IMR-90 (cell line): ENCODE measurements around the gene IRF2. TPM values are rescaled to one million over a fixed set of nuclear protein-coding genes. Genes with fewer than 3 reads are reported as not detected.

Experiments
- ATAC-seq: fragments of 200-7000 bp; cut with Tn5 transposase; 2 replicates; pipeline ENCODE4 v1.9.1; 2020; ENCODE audit warnings: low read depth, mild to moderate bottlenecking, moderate library complexity
- BruUV-seq: library from RNA; stranded (reverse); fragments of 400-500 nt; replicated peaks from 2 replicates; lab custom pipeline; 2021; lab: Mats Ljungman, UMichigan
- CTCF ChIA-PET: fragments of 300-600 bp; formaldehyde crosslinking; extraction: SDS; loops from one replicate; lab custom pipeline; 2021; ENCODE audit warnings: antibody characterized with exemption; lab: Yijun Ruan, JAX
- POLR2A ChIA-PET: fragments of 300-600 bp; sonication (Branson Sonifier 250); formaldehyde crosslinking; loops from one replicate; lab custom pipeline; 2022; ENCODE audit warnings: antibody characterized with exemption; ENCODE audit not compliant: unreplicated experiment; lab: Charles Lee
- DNase-seq: peaks from one replicate; pipeline ENCODE4 v3.0.0; 2013
- H2AFZ ChIP-seq: replicated peaks from 2 replicates; pipeline ENCODE3; 2013; ENCODE audit warnings: low read length, mild to moderate bottlenecking; ENCODE audit not compliant: poor library complexity
- H2AK5ac ChIP-seq: 2 replicates; pipeline ENCODE4 v1.6.1; 2013; ENCODE audit warnings: low read depth, low read length, inconsistent platforms
- H2AK9ac ChIP-seq: replicated peaks from 2 replicates; pipeline ENCODE3; 2013; ENCODE audit warnings: mild to moderate bottlenecking, low read depth, low read length, moderate library complexity; ENCODE audit not compliant: poor library complexity
- H2BK120ac ChIP-seq: 2 replicates; pipeline ENCODE4 v1.6.1; 2013; ENCODE audit warnings: low read depth, low read length, inconsistent platforms
- H2BK15ac ChIP-seq: 3 replicates; pipeline ENCODE4 v1.6.1; 2013; ENCODE audit warnings: low read depth, low read length, inconsistent platforms
- H2BK20ac ChIP-seq: 2 replicates; pipeline ENCODE4 v1.6.1; 2013; ENCODE audit warnings: low read depth, mild to moderate bottlenecking, inconsistent platforms, low read length, moderate library complexity
- H2BK5ac ChIP-seq: 2 replicates; pipeline ENCODE4 v1.6.1; 2013; ENCODE audit warnings: mild to moderate bottlenecking, low read depth, low read length, inconsistent platforms; ENCODE audit not compliant: poor library complexity, severe bottlenecking
- H3K14ac ChIP-seq: replicated peaks from 2 replicates; pipeline ENCODE4 v1.6.1; 2013; ENCODE audit warnings: low read depth, low read length, inconsistent platforms
- H3K18ac ChIP-seq: 2 replicates; pipeline ENCODE4 v1.6.1; 2013; ENCODE audit warnings: low read depth, low read length, control low read depth
- H3K23ac ChIP-seq: 2 replicates; pipeline ENCODE4 v1.6.1; 2013; ENCODE audit warnings: low read depth, low read length, inconsistent platforms
- H3K27ac ChIP-seq: 2 replicates; pipeline ENCODE4 v1.5.1; 2013; ENCODE audit warnings: mild to moderate bottlenecking, control low read depth, low read length; ENCODE audit not compliant: insufficient read depth
- H3K27me3 ChIP-seq: 2 replicates; pipeline ENCODE4 v1.6.1; 2013; ENCODE audit warnings: low read length; ENCODE audit not compliant: control insufficient read depth, insufficient read depth
- H3K36me3 ChIP-seq: 2 replicates; pipeline ENCODE4 v1.6.1; 2013; ENCODE audit warnings: low read length, mixed read lengths; ENCODE audit not compliant: control insufficient read depth, insufficient read depth
- H3K4ac ChIP-seq: 2 replicates; pipeline ENCODE4 v1.6.1; 2013; ENCODE audit warnings: low read depth, low read length, inconsistent platforms
- H3K4me1 ChIP-seq: 2 replicates; pipeline ENCODE4 v1.6.1; 2013; ENCODE audit warnings: low read length, mixed read lengths; ENCODE audit not compliant: control insufficient read depth, insufficient read depth
- H3K4me2 ChIP-seq: 2 replicates; pipeline ENCODE4 v1.6.1; 2013; ENCODE audit warnings: low read depth, mild to moderate bottlenecking, control low read depth, low read length, moderate library complexity
- H3K4me3 ChIP-seq: 2 replicates; pipeline ENCODE4 v1.5.1; 2013; ENCODE audit warnings: low read depth, mild to moderate bottlenecking, control low read depth, low read length, moderate library complexity; ENCODE audit not compliant: insufficient read depth
- H3K56ac ChIP-seq: 2 replicates; pipeline ENCODE4 v1.6.1; 2013; ENCODE audit warnings: low read length, inconsistent platforms; ENCODE audit not compliant: insufficient read depth; ENCODE audit errors: extremely low read depth
- H3K79me1 ChIP-seq, 2 experiments: 2 replicates each; pipeline ENCODE4 v1.6.1; 2013; ENCODE audit warnings: low read length in 2 of 2, inconsistent platforms in 1 of 2, low read depth in 1 of 2
- H3K9ac ChIP-seq: 2 replicates; pipeline ENCODE4 v1.6.1; 2013; ENCODE audit warnings: low read depth, low read length, control low read depth
- H3K9me1 ChIP-seq: 2 replicates; pipeline ENCODE4 v1.6.1; 2013; ENCODE audit warnings: low read length, inconsistent platforms; ENCODE audit not compliant: insufficient read depth
- H3K9me3 ChIP-seq: 2 replicates; pipeline ENCODE4 v1.6.1; 2013; ENCODE audit warnings: low read length; ENCODE audit not compliant: control insufficient read depth, insufficient read depth
- H4K20me1 ChIP-seq: 2 replicates; pipeline ENCODE4 v1.6.1; 2013; ENCODE audit warnings: low read length, inconsistent platforms; ENCODE audit not compliant: insufficient read depth
- H4K5ac ChIP-seq: 2 replicates; pipeline ENCODE4 v1.6.1; 2013; ENCODE audit warnings: mild to moderate bottlenecking, low read depth, low read length, control low read depth
- H4K8ac ChIP-seq, 2 experiments: 2 replicates each; pipeline ENCODE4 v1.6.1; 2013; ENCODE audit warnings: low read depth in 2 of 2, low read length in 2 of 2, control low read depth in 1 of 2, inconsistent platforms in 1 of 2
- H4K91ac ChIP-seq: 2 replicates; pipeline ENCODE4 v1.6.1; 2013; ENCODE audit warnings: low read depth, low read length, inconsistent platforms; ENCODE audit not compliant: insufficient read depth
- BHLHE40 ChIP-seq: fragments of 150-350 bp; IDR thresholded peaks from 2 replicates; pipeline ENCODE4 v1.6.1; 2016; ENCODE audit warnings: mild to moderate bottlenecking, low read depth, low read length
- CEBPB ChIP-seq: IDR thresholded peaks from 2 replicates; pipeline ENCODE4 v1.6.1; 2012; ENCODE audit warnings: low read depth, low read length, improper control_type of control experiment
- CHD1 ChIP-seq: IDR thresholded peaks from 2 replicates; pipeline ENCODE4 v1.6.1; 2012; ENCODE audit warnings: low read depth, low read length, improper control_type of control experiment
- CTCF ChIP-seq: conservative IDR thresholded peaks from 2 replicates; pipeline ENCODE4 v1.5.1; 2012; ENCODE audit warnings: mild to moderate bottlenecking, low read depth, low read length, improper control_type of control experiment
- ELK1 ChIP-seq: fragments of 150-350 bp; IDR thresholded peaks from 2 replicates; pipeline ENCODE4 v1.6.1; 2016; ENCODE audit warnings: low read depth, mild to moderate bottlenecking, low read length, moderate library complexity, borderline replicate concordance
- FOS ChIP-seq: fragments of 150-350 bp; IDR thresholded peaks from 2 replicates; pipeline ENCODE4 v1.6.1; 2016; ENCODE audit warnings: low read depth, low read length
- MAFK ChIP-seq: IDR thresholded peaks from 2 replicates; pipeline ENCODE4 v1.6.1; 2012; ENCODE audit warnings: low read depth, low read length, improper control_type of control experiment
- MAZ ChIP-seq: IDR thresholded peaks from 2 replicates; pipeline ENCODE4 v1.6.1; 2012; ENCODE audit warnings: low read depth, mild to moderate bottlenecking, low read length, improper control_type of control experiment, moderate library complexity, borderline replicate concordance
- MXI1 ChIP-seq: IDR thresholded peaks from 2 replicates; pipeline ENCODE4 v1.6.1; 2012; ENCODE audit warnings: low read depth, mild to moderate bottlenecking, low read length, moderate library complexity, borderline replicate concordance
- NFE2L2 ChIP-seq: fragments of 150-350 bp; IDR thresholded peaks from 2 replicates; pipeline ENCODE4 v1.6.1; 2016; ENCODE audit warnings: low read depth, mild to moderate bottlenecking, low read length
- POLR2A ChIP-seq: IDR thresholded peaks from 2 replicates; pipeline ENCODE4 v1.6.1; 2012; ENCODE audit warnings: mild to moderate bottlenecking, low read depth, low read length
- RAD21 ChIP-seq: IDR thresholded peaks from 2 replicates; pipeline ENCODE4 v1.6.1; 2012; ENCODE audit warnings: low read length, improper control_type of control experiment
- RCOR1 ChIP-seq: IDR thresholded peaks from 2 replicates; pipeline ENCODE4 v1.6.1; 2012; ENCODE audit warnings: mild to moderate bottlenecking, low read length, improper control_type of control experiment; ENCODE audit not compliant: insufficient replicate concordance
- RFX5 ChIP-seq: IDR thresholded peaks from 2 replicates; pipeline ENCODE4 v1.8.0; 2012; ENCODE audit warnings: low read depth, mild to moderate bottlenecking, low read length, moderate library complexity
- SMC3 ChIP-seq: fragments of 150-350 bp; IDR thresholded peaks from 2 replicates; pipeline ENCODE4 v1.6.1; 2016; ENCODE audit warnings: low read depth, mild to moderate bottlenecking, antibody characterized with exemption, low read length, moderate library complexity
- USF2 ChIP-seq: fragments of 150-350 bp; IDR thresholded peaks from 2 replicates; pipeline ENCODE4 v1.6.1; 2017; ENCODE audit warnings: mild to moderate bottlenecking, antibody characterized with exemption, low read length, low read depth
- WGBS, 2 experiments: methylation state at CpG; one replicate each; pipeline versions ENCODE4 v1.1.5 to v1.1.7; 2013; ENCODE audit warnings: missing lambda C conversion rate in 2 of 2; ENCODE audit not compliant: insufficient read length in 1 of 2; ENCODE audit errors: extremely low coverage in 2 of 2; 5-methylcytosine and 5-hydroxymethylcytosine counted together
- dilution Hi-C: fragments of 300-500 bp; cut with HindIII; formaldehyde crosslinking; loops from one replicate; pipeline ENCODE4 v1.14.3; 2018; ENCODE audit warnings: low sequenced_read_pairs; ENCODE audit not compliant: unreplicated experiment
- in situ Hi-C: fragments of 300-500 bp; cut with MboI; formaldehyde crosslinking; loops from 3 replicates; pipeline ENCODE4 v1.14.3; 2019; ENCODE audit warnings: low sequenced_read_pairs, inconsistent platforms, mixed read lengths
- intact Hi-C: fragments of 100-400 bp; cut with micrococcal nuclease; formaldehyde crosslinking; loops from 2 replicates; pipeline ENCODE4 v1.10.0; 2022
- polyA plus RNA-seq, 3 experiments: library from polyadenylated mRNA; depleted of rRNA; stranded (reverse); fragments of >200 nt; gene quantifications; 2 replicates each; pipeline ENCODE4 v1.2.3, GENCODE V29; 2012; ENCODE audit warnings: low replicate concordance in 1 of 3
- total RNA-seq: library from RNA; depleted of rRNA; stranded (reverse); fragments of >200 nt; gene quantifications from 2 replicates; pipeline ENCODE4 v1.2.3, GENCODE V29; 2012

IRF2 gene
- total and polyA plus RNA-seq, 2 of the 4 experiments (the other 2 are of a cell fraction) = 16.5 to 21.9 TPM

DNA sequence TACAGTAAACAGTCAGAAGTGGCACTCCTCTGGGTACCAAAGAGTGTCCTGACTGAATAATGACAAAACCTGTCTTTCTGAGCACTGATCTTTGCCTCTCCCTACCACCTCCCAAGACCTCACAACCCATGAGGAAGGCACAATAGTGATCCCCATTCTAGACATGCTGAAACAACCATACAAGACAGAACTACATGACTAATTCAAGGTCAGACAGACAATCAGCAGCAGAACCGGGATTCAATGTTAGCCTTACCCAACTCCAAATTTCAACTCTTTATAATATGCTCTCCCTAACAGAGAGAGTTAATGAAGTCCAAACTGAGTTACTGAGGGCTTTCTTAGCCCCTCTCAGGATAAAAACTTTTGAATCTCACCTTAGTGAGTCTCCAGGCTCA, 71.0 kb downstream of the IRF2 start:
- no TSS peak for BruUV-seq
- Histone ChIP-seq H3K56ac (no peak overlapping the region; the same call in 1 of the 2 replicates), H4K5ac (peak overlapping the region; percentile 43; the same call in 1 of the 2 replicates), H2BK15ac (peak overlapping the region; percentile 41; the same call in 1 of the 3 replicates), H3K14ac (no peak overlapping the region), H2AK5ac (peak overlapping the region; percentile 42), H3K27ac (no peak overlapping the region), H2BK5ac (peak overlapping the region; percentile 25), H3K36me3 (peaks cover 42% of the 10 kb centered on the region), H2AFZ (no peak overlapping the region), H3K4me2 (no peak overlapping the region), H2AK9ac (no peak overlapping the region), H3K4me3 (no peak overlapping the region), H4K8ac (no peak overlapping the region), H3K18ac (peak overlapping the region; percentile 39; the same call in 1 of the 2 replicates), H3K9me1 (peaks cover 11% of the 10 kb centered on the region; the same call in 1 of the 2 replicates), H4K91ac (peak overlapping the region; percentile 45; the same call in 1 of the 2 replicates), H2BK120ac (no peak overlapping the region), H3K4ac (no peak overlapping the region), H3K9me3 (0 out of 2 replicates have a peak, but pooled peaks cover 2% of the 10 kb centered on the region), H4K20me1 (no peaks in the 10 kb centered on the region), H3K9ac (no peak overlapping the region), H3K79me1 (peaks cover 0 to 27% of the 10 kb centered on the region in 2 experiments; a peak in 2 of 4 replicates), H3K4me1 (peaks cover 15% of the 10 kb centered on the region), H2BK20ac (no peak overlapping the region), H3K23ac (no peak overlapping the region), H3K27me3 (no peaks in the 10 kb centered on the region)
- WGBS, 2 experiments = no CpG with 5 or more reads among the region's 1 CpG
- ChIA-PET POLR2A (no interaction called here), CTCF (no interaction called here)
- ATAC-seq (no peak), DNase-seq (peak; percentile 11)
- TF ChIP-seq RAD21 (no peak), RFX5 (no peak), MXI1 (no peak), POLR2A (no peak), CTCF (no peak), RCOR1 (no peak), FOS (no peak), MAFK (no peak), CHD1 (no peak), SMC3 (no peak), NFE2L2 (no peak), USF2 (no peak), CEBPB (no peak), ELK1 (no peak), BHLHE40 (no peak), MAZ (no peak)
- dilution Hi-C loops = no loop called here
- in situ Hi-C loops = no loop called here
- intact Hi-C loops = loop anchor here (5.0 kb wide), 2 partner anchors 134 to 136 kb away; no protein-coding TSS in a partner anchor
